Hematopoietic multipotent progenitor cell treated with erythropoietin and hydrocortisone succinate and interleukin-3 and kit ligand, for 6 days (in vitro differentiated cells): ENCODE data around the gene MAP3K19.
"Not testable (repeated sequence)": the region's sequence is repeated elsewhere in the genome, so short reads cannot be mapped to it uniquely, and the experiment has no call there.

Experiments used
- DNase-seq: peaks from one replicate; pipeline ENCODE4 v3.0.0-alpha.2; 2015

MAP3K19 gene

DNA sequence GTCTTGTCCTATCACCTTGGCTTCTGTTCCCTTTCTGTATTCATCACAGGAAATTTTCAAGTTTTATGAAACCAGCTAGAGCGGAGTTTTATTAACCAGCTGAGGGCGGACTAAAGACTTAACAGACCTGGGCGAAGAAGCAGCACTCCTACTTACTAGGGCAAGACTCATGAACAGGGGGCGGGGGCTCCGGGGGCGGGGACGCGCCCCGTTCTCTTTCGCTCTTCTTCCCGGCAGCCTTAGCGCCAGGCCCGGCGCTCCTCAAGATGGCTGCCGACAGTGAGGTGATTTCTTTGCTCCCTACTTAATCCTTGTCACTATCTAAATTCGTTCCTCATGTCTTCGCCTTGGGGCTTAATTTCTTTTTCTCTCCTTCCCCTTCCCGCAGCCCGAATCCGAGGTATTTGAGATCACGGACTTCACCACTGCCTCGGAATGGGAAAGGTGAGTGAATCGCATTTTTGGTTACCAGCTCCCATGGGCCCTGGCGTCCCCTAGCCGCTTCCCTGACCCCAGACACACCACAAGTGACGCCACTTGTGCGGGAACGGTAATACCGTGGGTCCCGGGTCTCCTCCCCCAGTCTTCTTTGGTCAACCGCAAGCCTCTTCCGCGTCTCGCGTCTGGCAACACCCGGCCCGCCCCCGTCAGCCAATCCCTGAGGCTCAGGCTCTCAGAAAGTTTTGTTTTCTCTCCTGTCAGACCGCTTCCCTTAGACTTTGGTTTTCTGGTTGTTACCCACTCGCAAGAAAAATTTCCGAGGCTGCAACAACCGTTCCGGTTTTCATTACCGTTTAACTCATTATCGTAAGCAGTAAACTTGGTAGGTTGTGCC is 5.0 kb upstream of the MAP3K19 start, which contains the start of gene RAB3GAP1:
Gene RAB3GAP1, plus strand, starts transcription at position 251 of the 835 bp plus-strand sequence. Its CDS starts 16 bp downstream, at position 267.
- DNase-seq = peak; percentile 93

DNA sequence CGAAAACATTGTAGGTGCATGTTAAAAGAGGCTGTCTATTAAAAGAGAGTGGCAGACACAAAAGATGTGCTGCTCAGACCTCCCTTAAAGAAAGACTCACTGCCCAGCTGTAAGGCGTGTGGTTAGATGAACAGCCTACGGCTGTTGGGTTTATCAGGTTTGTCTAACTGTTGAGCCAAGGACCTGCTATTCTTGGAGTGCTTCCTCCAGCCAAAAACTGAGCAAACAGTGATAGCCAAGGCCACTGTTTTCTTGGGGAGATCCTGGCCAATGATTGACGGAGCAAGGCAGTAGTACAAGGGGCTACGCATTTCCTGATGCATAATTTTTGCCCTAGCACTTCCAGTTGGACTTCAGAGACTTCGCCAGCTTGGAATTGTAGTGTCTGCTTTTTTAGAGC is 3.4 kb upstream of the MAP3K19 start:
- peak; percentile 39 for DNase-seq

DNA sequence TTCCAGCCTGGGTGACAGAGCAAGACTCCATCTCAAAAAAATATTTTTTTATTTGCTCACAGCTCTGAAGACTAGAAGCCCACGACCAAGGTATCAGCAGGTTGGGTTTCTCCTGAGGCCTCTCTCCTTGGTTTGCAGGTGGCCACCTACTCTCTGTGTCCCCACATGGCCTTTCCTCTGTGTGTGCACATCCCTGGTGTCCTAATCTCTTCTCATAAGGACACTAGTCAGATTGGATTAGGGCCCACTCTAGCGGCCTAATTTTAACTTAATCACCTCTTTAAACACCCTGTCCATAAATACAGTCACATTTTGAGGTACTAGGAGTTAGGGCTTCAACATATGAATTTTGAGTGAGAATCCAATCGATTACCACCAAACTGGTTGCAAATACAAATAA is 2.9 kb upstream of the MAP3K19 start:
- DNase-seq = no peak

DNA sequence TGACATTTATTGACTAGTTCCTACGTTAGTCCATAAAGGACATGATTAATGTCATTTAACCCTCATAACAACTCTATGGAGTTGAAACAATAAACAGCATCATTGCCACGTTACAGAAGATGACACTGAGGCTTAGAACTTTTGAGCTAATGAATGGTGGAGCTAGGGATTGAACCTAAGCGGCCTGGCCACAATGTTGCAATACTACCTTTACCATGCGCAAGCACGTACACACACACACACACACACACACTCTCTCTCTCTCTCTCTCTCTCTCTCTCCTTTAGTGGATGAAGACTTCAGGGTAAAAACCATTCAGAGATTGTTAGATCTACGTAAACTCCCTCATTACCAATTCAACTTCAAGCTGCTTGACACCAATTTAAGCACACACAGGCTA is 875 bp upstream of the MAP3K19 start:
- DNase-seq = no peak

DNA sequence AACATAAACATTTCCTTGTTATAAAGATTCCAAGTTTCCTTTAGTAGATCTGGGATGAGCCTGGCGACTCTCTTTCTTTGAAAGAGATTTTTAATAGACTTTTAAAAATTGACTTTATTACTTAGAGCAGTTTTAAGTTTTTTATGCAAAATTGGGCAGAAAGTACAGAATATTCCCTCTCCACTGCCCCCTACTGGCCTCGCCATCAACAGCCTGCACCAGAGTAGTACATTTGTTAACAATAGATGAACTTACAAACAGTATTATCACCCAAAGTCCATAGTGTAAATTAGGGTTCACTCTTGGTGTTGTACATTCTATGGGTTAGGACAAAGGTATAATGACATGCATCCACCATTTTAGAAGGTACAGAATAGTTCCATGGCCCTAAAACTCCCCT is 3.9 kb downstream of the MAP3K19 start:
- DNase-seq = peak; percentile 50

DNA sequence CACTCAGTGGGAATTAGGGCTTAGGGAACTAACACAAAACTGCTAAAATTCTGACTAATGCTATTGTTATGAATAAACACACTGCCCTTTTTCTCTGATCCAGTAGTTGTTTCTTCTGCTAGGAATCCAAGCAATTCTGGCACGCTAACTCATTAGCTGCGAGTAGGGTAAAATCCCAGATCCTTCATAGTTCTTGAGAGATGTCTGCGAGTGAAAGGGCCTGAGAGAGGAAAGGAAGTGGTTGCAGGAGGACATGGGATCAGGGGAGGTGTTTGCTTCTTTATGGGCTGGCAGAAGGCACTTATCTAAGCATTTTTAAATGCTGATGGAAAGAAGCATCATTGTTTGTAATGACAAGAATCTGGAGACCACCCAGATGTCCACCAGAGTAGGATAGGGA is 9.4 kb downstream of the MAP3K19 start:
- no peak for DNase-seq

DNA sequence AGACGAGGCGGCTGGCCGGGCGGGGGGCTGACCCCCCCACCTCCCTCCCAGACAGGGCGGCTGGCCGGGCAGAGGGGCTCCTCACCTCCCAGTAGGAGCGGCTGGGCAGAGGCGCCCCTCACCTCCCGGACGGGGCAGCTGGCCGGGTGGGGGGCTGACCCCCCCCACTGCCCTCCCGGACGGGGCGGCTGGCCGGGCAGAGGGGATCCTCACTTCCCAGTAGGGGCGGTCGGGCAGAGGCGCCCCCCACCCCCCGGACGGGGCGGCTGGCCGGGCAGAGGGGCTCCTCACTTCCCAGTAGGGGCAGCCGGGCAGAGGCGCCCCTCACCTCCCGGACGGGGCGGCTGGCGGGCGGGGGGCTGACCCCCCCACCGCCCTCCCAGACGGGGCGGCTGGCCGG is 14.0 kb downstream of the MAP3K19 start:
- DNase-seq = not testable (repeated sequence)

DNA sequence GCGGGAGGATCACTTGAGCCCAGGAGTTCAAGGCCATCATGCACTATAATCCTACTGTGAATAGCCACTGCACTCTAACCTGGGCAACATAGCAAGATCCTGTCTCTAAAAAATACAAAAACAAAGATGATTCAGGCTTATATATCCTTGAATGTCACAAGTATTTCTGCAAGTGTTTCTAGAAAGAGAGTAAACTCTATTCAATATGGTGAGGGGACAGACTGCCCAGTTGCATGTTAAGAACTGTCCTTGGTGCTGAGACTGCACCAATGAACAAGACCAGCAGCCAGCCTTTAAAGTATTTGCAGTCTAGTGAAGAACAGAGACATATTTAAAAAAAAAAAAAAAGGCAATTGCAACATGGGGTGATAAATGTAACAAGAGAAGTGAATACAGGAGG is 16.4 kb downstream of the MAP3K19 start:
- DNase-seq = peak; percentile 70

DNA sequence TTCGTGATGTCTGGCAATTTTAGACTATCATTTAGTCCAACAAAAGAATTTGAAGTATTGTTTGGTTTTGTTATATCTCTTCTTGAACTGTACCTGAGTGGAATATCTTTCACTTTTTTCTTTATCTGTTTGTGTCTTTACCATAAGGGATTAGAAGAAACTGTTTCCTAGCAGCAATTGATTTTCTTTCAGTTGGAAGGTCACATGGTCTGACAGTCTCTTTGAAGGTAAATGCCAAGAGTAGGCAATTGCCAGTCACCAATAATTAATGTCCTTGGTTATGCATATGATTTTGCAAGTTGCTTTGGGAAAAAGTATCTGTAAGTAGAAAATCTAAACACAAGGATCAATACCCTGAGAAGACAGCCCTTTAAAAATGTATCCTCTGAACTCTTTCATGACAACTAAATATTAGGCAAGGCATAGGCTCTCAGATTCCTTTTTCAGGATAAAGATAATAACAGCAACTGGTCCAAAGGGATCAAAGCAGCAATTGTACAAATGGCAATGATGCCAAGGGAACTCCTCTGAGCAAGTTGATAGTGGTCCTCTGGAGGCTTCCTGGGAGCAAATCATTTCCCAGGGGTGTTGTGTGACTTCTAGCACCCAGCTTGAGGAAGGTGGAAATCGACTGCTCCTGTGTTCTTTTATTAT is 17.6 kb downstream of the MAP3K19 start:
- DNase-seq = no peak

DNA sequence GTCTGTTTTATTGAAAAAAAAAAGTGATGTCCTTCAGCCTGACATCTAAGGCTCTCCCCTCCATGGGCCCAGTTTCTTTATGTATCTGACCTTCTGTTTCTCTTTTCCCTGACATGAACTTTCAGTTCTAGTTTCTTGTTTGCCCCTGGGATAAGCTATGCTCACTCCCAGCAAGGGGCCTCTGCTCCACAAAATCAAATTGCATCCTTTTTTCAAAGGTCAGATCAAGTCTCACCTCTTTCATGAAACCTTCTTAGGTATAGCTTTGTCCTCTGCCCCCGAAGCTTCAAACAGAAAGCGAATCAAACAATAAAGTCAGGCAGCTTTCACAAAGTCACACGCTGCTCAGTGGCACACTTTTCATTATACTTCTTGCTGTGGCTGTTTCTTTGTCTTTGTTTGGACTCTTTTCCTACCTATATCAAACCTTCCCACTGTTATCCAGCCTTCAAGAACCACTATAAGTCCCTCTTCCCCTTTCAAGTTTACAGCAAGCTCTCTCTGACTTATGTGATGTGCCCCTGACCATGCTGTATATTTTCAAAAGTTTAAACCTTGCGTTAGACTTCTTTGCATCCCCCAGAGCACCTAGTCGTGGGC is 23.3 kb downstream of the MAP3K19 start:
- no peak for DNase-seq

DNA sequence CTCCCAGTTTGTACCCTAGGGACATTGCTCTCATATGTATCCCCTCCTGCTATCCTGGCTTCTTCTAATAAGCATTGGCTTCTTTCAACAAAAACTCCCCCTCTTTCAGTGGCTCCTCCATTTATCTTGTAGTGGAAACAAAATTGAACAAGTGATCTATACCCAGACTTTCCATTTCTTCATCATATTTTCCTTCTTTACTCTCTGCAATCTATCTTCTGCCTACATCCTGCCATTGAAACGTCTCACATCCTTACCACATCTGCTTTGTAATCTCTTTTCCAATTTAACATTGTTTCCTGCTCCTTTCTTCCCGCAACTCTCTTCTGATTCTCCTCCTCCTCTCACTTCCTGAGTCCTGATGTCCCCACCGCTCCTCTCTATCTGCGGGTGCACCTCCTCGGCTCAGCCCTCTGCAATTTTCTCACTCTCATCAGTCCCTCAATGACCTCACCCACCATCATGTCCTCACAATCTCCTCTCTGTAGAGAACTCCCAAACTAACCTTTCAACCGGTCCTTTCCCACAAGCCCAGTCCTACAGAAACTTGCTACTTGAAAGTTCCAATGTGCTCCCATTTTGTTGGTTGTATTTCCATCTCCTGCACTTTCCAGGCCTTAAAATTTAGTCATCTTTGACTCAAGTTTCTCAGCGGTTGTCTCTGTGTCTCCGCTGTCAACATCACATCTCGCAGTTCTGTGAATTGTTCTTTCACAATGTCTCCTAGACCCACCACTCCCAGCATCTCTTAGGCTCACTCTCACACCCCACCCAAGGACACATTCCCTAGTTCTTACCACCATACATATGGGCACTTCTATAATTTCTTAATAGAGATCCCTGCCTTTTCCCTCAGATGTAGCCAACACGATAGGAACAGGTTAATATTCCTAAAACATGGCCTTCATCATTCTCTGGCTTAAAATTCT is 24.0 kb downstream of the MAP3K19 start:
- DNase-seq = no peak

DNA sequence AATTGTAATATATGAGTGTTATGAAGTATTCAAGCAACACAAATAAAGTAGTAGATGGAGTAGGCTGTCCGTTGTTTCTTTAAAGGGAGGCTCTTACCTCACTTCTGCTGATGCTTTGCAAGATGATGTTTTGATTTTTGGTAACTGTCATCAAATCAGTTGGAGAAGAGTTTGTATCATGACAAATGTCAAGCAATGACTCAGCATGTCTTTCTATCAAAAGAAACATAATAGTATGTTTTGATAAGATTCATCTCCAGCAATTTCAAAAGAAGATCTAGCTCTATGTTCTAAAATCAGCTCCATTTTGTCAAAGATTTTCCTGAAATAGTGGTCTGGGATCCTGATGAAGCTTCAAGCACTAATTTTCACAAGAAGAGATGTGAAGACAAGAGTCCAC is 25.6 kb downstream of the MAP3K19 start:
- DNase-seq = no peak

DNA sequence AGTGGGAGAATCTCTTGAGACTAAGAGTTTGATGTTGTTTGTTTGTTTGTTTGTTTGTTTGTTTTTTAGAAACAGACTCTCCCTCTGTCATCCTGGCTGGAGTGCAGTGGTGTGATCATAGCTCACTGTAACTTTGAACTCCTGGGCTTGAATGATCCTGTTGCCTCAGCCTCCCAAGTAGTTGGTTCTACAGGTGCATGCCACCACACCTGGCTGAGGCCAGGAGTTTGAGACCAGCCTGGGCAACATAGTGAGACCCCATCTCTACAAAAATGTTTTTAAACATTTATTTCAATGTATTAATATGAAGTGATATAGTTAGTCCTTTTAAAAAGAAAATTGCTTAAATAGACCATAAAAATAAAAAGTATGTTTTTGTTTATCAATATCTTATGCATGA is 35.6 kb downstream of the MAP3K19 start:
- DNase-seq = no peak

DNA sequence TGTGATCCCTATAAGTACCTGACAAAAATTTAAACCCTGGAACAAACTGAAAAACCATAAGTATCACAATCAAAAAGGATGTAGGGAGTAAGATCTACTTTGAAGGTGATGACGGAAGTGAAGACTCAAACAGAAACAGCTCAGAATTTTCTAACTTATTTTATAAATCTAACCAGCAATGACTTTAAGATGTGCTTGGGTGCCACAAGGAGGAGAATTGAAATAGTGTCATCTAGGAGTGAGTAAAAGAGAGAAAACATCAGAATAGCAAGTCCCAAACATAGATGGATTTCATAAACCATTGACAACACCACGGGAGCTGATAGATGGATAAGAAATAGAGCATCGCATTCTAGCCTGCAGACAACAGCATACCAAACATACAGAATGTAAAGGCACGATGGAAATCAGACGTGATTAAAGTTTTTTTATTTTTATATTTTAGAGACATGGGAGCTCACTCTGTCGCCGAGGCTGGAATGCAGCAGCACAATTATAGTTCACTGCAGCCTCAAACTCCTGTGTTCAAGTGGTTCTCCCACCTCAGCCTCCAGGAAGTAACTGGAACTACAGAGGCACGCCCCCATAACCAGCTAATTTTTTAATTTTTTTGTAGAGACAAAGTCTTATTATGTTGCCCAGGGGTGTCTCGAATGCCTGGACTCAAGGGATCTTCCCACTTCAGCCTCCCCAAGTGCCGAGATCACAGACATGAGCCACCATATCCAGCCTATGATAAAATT is 36.9 kb downstream of the MAP3K19 start:
- no peak for DNase-seq

DNA sequence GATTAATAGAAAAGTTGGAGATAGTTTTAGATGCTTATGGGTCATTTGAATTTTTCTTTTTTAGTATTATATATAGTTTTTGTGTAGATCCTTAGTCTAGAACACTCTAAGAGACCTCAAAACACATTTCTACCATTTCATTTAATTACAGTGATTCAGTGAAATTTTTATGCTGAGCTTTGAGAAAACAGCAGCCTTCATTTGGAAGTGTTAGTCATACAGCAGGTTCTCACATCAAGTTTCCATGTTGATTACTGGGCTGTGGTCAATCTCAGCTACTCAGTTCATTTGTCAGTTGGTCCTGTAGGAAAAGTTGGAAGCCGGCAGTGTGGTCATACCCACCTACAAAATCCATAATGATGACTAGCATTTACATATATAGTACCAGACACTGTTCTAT is 37.9 kb downstream of the MAP3K19 start:
- no peak for DNase-seq

DNA sequence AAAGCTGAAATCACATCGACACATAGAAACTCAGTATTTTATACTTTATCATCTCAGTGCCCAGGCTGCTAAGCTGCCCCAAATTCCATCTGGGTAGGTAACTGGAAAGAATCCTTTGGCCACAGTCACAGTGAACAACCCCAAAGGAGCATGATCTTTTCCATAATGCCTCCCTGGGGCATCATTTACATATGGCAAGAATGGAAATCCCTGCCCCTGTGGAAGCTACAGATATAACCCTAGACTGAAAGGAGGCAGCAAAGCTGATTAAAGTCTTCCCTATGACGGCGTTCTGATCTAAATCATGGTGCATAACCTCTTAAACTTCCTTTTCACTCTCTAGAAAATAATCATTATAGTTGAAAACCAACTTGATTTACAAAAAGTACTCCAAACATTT is 41.5 kb downstream of the MAP3K19 start:
- DNase-seq = no peak

DNA sequence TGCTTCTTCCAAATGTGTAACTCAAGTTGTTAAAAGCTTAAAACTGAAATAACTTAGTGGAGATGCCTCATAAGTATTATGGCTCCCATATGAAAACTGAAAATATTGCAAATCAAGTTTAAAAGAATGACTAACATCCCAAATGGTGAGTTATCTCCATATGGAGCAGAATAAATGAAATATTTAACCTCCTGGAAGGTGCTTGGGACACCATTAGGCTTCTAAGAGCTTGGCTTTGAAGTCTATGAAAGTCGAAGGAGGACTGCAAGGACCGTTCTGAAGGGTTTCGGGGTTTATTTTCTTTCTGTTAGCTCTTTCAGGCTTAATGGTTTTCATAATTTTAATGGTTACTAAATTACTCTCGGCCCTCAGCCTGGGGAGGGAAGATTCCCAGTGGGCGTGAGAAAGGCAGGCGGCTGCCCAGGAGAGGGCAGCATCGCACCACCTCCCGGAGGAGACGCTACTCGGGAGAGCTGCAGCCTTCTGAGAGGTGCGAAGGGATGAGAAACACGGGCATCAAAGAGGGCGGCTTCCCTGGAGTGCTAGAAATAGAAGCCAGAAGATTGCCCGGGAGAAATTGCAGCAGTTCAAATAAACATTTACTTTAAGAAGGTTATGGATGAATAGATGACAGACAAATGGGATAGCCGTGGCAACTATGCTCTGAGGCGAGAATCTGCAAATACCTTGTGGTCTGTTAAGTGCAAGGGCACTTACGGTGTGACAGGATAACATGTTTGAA is 43.1 kb downstream of the MAP3K19 start:
- DNase-seq = peak; percentile 82

DNA sequence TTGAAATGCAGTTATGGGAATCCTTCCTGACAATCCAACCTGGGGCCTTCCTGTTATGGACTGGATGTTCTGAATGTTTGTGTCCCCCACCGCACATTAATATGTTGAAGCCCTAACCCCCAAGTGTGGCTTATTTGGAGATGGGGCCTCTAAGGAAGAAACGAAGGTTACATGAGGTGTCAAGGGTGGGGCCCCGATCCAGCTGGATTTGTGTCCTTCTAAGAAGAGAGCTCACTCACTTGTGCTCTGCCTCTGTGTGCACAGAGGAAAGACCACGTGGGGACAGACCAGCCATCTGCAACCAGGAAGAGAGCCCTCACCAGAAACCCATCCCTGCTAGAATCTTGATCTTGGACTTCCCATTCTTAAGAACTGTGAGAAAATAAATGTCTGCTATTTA is 44.4 kb downstream of the MAP3K19 start:
- DNase-seq = no peak

DNA sequence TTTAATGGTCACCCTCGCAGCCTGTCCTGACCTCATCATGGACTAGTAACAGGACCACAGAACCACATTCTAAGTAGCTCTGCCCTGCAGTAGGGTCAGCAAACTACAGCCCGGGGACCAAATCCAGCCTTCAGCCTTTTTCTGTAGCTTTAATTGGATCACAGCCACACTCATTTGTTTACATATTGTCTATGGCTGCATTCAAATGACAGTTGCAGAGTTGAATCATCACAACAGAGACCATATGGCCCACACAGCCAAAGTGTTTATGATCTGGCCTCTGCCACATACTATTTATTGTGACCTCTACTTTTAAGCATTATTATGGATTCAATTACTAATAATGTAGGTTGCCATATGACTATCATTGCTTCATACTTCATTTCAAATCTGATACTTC is 47.7 kb downstream of the MAP3K19 start:
- DNase-seq = no peak

DNA sequence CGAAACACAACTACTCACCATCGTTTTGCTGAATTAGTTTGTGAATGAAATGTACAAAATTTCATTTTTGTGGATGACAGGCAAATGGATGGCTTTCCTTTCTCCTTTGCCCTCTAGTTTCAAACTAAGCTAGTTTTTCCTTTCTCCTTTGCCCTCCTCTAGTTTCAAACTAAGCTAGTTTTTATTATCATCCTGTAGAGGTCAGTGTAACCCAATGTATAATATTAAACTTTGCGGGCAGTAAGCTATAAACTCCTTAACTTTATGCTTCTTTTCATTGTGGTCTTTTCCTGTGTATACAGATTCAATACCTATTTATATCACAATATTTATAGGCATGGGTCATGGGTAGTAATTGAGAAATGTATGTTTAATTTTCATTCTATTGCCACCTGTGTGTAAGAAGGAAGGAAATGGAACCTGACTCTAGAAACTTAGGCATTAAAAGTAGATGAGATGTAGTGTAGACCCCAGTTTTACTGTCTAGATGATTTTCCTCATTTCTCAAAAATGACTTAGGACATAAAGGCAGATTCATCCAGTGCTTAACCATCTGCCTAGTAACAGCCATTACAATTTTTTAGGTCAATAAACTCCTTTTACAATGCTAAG is 58.1 kb downstream of the MAP3K19 start:
- peak; percentile 70 for DNase-seq

DNA sequence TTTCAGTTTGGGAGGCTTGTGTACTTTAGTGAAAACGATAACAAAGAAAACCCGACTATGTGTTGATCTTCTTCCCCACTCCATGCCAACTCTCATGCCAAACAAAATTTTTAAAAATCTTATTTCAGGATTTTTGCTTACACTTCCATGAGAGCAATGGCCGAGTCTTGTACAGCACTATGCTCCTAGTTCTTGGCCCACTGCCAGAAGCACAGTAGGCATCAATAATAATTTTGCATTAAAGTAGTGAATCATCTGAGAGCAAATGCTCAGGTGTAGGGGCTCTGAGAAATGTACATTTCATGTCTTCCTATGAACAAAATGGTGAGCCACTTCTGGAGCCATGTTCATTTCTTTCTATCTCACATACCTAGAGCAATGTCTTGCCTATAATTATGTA is 62.2 kb downstream of the MAP3K19 start:
- no peak for DNase-seq
